ENCODE results near the gene GGPS1.
"Not testable (repeated sequence)": the region's sequence is repeated elsewhere in the genome, so short reads cannot be mapped to it uniquely, and the experiment has no call there.

The GGPS1 gene

GRCh38 chr1:235304549-235305451 is 23.6 kb upstream of the GGPS1 start:
- peak; percentile 61 for DNase-seq (ENCODE audit: low read depth)

DNA sequence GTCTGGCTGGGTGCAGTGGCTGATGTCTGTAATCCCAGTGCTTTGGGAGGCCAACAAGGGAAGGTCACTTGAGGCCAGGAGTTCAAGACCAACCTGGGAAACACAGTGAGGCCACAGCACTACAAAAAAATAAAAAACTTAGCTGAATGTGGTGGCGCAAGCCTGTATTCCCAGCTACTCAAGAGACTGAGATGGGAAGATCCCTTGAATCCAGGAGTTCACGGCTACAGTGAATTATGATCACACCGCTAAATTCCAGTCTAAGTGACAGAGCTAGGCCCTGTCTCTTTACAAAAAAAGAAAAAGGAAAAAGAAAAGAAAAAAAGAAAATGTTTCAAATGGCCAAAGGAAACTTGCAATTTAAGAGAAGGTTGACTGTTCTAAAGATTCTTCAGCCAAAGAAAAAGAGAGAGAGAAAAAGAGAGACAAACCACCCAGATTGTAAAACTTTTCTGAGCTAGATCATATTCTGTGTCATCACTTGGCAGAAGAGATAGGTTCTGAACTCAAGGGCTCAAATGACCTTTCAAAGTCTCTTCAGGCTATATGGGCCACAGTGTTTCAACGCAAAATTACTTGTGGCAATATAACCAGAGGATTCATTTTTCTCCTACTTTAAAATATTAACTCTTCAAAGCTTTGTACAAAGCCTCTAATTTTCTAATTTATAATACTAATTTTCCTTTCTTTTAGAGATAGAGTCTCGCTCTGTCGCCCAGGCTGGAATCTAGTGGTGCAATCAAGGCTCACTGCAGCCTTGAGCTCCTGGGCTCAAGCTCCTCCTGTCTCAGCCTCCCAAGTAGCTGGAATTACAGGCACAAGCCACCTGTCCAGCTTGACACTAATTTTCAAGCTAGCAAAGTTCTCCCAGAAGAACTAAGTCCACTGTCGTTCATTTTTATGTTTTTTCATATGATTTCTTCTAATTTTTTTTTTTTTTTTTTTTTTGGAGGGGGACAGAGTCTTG is 20.9 kb upstream of the GGPS1 start:
- peak; percentile 46 for DNase-seq (ENCODE audit: low read depth)

DNA sequence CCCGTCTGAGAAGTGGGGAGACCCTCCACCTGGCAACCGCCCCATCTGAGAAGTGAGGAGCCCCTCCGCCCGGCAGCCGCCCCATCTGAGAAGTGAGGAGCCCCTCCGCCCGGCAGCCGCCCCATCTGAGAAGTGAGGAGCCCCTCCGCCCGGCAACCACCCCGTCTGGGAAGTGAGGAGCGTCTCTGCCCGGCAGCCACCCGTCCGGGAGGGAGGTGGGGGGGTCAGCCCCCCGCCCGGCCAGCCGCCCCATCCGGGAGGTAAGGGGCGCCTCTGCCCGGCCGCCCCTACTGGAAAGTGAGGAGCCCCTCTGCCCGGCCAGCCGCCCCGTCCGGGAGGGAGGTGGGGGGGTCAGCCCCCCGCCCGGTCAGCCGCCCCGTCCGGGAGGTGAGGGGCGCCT is 19.2 kb upstream of the GGPS1 start:
- not testable (repeated sequence) for DNase-seq (ENCODE audit: low read depth)

- DNase-seq (ENCODE audit: low read depth), result no peak
These were observed 15.1 kb upstream of the GGPS1 start for GRCh38 chr1:235313262-235313661.

DNA sequence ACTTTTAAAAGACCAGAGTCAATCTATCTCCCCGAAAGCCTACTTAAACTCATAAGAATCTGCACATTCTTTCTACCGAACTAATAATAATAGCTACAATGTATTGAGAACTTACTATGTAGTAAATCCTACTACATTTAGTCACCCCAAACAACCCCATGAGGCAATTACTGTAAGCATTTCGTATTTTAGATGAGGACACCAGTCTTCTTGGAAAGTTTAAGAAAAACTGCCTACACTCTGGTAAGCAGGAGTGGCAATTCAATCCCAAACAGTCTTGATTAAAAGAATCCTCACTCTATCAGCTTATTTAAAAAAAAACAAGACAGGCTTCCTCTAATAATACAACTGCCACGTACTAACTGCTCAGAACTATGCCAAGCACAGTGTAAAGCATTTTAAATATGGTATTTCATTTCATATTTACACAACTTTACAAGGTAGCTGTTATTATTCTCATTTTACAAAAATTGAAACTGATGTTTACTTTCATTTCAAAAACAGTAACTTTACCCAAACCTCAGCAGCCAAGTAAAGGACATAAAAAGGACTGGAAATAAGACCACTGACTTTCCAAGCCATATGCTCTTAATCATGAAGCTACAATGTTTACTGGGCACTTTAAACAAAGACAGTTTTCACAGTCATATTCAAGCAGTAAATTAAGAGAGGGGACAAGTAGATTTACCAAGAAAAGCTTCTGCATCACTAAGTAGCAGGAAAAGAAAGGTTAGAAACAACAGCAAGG is 14.3 kb upstream of the GGPS1 start:
- DNase-seq (ENCODE audit: low read depth), result no peak

DNA sequence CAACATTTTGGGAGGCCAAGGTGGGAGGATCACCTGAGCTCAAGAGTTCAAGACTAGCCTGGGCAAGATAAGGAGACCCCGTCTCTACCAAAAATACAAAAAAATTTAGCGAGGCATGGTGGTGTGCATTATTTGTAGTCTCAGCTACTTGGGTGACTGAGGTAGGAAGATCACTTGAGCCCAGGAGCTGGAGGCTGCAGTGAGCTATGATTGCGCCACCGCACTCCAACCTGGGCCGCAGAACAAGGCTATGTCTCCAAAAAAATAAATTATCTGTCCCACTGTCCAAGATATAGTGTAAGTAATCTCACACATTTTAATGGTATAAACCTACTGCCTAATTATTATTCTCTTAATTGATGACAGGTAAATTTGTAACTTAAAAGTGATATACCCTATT is 13.2 kb upstream of the GGPS1 start:
- no peak for DNase-seq (ENCODE audit: low read depth)

- no peak for DNase-seq (ENCODE audit: low read depth)
These were observed 12.6 kb upstream of the GGPS1 start for GRCh38 chr1:235315735-235316134.

- peak; percentile 37 for DNase-seq (ENCODE audit: low read depth)
These were observed 11.2 kb upstream of the GGPS1 start for GRCh38 chr1:235317168-235317567.

- DNase-seq (ENCODE audit: low read depth), result no peak
These were observed 9.1 kb upstream of the GGPS1 start for GRCh38 chr1:235319255-235319654.

DNA sequence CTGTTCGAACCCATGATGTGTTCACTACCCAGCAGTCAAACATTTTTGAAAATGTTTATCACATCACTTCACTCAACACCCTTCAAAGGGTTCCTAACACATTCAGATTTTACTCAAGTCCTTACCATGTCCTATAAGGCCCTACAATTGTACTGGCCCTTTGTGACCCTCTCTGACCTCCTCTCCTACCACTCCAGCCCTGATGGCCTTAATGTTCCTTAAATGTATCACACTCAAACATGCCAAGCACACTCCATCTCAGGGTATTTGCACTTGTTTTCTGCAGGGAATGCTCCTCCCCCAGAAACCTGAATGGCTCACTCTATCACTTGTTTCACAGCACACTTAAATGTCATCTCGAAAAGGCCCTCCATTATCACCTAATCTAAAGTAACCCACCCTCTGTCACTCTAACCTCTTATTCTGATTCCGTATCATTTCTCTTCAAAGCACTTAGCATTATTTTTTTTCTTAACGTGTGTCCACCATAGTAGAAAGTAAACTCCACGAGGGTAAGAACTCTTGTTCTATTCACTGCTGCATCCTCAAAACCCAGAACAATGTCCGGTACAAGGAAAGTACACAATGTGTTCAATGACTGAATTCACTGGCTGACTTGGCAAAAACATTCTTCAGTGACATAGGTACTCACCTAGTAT is 7.7 kb upstream of the GGPS1 start:
- no peak for DNase-seq (ENCODE audit: low read depth)

DNA sequence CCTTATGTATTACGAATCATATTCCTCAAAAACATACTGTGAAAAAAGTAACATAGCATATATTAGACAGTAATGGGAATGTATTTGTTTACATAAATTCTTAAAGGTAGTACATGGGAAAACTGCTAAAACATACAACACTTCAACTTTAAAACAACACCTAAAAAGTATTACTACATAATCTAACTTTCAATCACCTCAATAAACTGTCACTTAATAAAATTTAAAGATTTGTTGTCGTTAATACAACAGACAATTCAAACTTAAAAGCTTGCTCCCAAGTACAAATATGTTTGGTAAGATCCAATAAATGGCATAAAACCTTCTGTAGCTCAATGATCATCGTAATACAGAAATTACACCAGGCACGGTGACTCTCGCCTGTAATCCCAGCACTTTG is 4.1 kb upstream of the GGPS1 start:
- no peak for DNase-seq (ENCODE audit: low read depth)

DNA sequence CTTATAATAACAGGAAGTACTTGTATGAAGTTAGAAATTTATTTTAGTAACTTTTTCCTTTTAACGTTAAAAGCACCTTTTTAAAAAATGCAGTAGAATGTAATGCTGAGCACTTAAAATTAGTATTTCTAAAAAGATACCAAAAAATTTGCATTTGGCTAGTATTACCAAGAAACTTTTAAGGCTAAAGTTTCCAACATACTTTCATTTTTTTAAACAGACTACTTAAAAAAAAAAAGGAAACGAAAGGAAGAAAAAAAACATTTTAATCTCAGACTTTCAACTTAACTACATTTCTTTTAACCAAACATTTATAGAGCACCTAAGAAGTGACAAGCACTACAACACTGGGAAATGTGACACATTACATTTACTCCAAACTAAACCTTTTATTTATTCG is 3.2 kb upstream of the GGPS1 start:
- DNase-seq (ENCODE audit: low read depth), result no peak

DNA sequence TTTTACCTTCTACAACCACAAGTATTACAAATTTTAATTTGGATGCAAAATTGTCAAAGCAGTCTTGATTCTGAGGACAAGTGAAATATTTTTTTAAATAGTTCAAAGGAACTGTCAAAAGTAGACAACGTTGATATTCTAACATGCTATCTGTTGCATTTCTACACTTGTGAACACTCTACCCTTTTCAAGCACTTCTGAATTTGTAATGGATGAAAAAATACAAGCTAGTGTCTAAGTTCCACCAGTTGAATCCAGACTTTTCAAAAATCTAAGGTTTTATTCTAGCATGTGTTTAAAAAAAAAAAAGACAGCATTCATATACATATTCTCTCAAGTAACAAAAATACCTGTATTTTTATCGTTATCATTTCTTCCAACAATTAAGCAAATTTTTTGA is 2.5 kb upstream of the GGPS1 start:
- DNase-seq (ENCODE audit: low read depth), result no peak

DNA sequence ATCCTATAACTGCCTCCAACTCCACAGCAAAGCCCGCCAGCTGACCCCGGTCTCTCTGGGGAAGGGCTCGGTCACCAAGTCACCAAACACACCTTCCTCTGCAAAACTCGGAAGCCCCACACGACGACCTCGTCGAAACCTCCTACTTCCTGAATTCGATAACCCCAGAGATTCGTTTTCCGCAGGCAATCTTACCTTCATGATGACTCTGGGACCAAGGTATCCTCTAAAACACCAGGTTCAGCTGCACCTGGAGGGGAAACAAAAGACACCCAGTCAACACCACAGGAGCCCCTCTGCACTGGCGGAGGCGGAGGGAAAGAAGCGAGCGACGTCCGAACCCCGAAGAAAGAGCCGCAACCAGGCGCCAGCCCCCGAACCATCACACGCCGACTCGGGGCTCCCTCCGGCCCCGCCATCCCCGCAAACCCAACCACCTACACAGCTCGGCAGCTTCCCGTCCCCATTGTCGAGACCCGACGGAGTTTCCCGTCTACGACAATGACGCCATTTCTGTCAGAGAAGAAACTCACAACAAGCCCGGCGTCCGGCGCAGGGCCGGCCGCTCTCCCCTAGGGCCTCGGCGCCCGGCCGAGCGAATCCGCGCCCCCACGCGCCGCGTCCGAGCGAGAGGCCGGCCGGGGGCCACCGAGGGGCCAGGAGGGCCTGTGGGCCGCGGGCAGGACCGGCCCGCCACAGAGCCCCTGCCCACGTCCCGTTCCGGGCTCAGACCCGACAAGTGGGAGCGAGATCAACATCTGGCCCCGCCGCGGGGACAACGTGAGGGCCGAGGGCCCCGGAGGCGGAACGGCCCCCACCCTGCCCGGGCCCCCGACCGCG is 1.4 kb upstream of the GGPS1 start:
- no peak for DNase-seq (ENCODE audit: low read depth)

DNA sequence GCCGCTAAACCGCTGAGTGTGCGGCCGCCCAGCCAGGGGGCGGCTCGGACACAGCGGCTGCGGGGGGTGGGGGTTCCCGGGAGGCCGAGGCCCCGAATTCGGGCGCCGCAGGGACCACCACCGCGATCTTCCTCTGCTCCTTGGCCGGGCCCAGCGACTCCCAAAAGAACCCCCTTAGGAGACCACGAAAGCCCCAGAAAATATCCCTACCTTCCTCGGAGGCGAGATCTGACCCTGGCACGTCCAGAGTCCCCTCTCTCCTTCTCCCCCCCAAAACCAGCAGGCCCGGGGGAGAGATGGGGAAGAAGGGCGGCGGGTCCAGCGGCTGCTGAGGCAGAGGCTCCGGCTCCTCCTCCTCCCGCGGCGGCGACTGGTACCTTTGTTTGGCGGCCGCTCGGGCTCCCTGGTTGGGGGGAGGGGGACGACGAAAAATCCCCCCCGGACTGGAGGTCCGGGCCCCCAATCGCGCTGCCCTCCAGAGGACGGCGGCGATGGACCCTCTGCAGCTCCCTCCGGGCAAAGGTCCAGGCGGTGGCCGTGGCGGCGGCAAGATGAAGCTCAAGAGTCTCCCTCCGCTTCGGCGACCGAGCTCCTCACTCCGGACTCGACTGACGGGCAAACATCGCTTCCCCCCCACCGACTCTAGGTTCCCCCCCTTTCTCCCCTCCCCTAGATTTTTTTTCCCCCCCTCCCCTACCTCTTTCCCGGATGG is 655 bp upstream of the GGPS1 start, which contains the start of gene ARID4B:
ARID4B (minus strand) TSS at position 621 of the 712 bp plus-strand sequence. CDS start 1,260 bp downstream, outside the sequence.
- peak; percentile 31 for DNase-seq (ENCODE audit: low read depth)

DNA sequence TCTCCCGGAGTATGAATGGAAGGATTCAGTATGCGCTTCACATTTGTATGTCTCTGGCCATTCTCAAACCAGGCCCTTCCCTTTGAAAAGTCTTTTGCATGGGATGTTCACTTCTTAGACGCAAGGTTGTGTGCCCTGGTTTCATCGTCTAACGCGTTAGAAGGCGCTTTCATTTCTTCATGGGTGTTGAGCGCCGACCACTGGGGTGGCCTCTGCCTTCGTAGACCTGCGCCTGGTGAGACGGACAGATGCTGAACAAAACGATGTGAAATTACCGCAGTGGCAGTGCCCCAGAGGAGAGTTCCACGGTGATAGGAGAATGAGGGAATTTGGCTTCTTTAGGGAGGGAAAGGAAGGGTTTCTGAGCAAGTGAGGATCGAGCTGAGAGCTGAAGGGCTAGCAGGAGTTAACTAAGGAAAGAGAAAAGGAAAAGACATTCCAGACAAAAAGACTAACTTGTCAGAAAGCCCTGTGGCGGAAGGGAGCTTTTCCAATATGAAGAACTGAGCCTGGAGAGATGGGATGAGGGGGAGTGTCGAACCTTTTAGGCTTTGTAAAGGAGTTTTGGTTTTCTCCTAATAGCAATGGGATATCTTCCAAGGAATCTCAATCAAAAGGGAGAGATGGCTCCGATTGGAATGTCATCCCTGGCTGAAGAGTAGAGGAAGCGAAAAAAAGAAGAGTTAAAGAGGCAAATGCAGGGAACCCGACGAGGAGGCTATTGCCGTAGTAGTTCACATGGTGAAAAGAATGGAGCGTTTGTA is 951 bp downstream of the GGPS1 start:
- peak; percentile 51 for DNase-seq (ENCODE audit: low read depth)

DNA sequence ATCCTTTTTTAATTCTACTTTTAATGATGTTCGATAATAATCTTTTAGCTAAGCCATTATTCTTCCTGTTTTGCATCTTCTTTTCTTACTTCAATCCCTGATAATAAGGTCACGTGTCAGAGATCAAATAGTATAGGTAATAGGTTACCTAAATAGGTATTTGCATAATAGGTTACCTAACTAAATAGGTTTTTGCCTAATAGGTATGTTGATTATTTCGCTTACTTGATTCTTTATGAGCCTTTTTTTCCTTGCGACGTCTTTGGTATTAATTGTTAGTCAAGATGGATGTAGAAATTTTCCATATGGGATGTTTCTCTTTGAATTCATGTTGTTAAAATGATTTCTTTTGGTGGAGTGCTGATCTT is 2.5 kb downstream of the GGPS1 start:
- no peak for DNase-seq (ENCODE audit: low read depth)

GRCh38 chr1:235331401-235331800 is 3.0 kb downstream of the GGPS1 start:
- no peak for DNase-seq (ENCODE audit: low read depth)

DNA sequence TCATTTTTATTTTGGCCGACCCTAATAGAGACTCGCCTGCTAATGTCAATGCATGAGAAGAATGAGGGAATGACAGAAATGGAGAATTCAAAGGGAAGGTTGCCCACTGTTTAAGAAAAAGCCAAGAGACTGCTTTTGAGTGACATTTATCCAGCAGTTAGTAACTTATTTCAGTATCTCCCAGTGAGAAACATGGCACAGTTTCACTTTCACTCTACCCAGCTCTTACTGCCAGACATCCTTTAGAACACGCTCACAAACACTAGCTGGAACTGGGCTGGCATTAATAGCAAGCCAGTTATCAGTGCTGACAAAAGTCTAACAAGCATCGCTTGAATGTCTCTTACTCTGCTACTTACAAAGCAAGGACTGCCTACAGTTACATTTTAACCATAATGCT is 8.5 kb downstream of the GGPS1 start:
- peak; percentile 43 for DNase-seq (ENCODE audit: low read depth)
